SU-DHL-6 (cell line): ENCODE results near the gene MYO18A.

Source experiments
- H2AFZ ChIP-seq: fragments of 200-600 bp; sonication (generic); 2 replicates; pipeline ENCODE4 v1.6.1; 2014; ENCODE audit warnings: low read depth, mild to moderate bottlenecking, moderate library complexity, mixed read lengths, antibody characterized with exemption, low read length; ENCODE audit not compliant: severe bottlenecking
- H3F3A ChIP-seq: fragments of 200-600 bp; shearing (Covaris generic); 2 replicates; pipeline ENCODE4 v1.6.0; 2016; ENCODE audit warnings: antibody characterized with exemption, mild to moderate bottlenecking; ENCODE audit not compliant: insufficient read depth
- H3K27ac ChIP-seq: fragments of 200-600 bp; sonication (generic); 2 replicates; pipeline ENCODE4 v1.5.1; 2016; ENCODE audit warnings: low read depth, mild to moderate bottlenecking, low read length, moderate library complexity, mixed read lengths
- H3K27me3 ChIP-seq: fragments of 200-600 bp; sonication (generic), shearing (Covaris generic); 2 replicates; pipeline ENCODE4 v1.6.0; 2014; ENCODE audit warnings: mild to moderate bottlenecking, low read length
- H3K36me3 ChIP-seq: fragments of 200-600 bp; sonication (generic); 2 replicates; pipeline ENCODE4 v1.6.1; 2014; ENCODE audit warnings: mild to moderate bottlenecking, low read length, mixed read lengths
- H3K4me2 ChIP-seq: fragments of 300-600, 200-600 bp; shearing (Covaris generic), sonication (generic); 2 replicates; pipeline ENCODE4 v1.6.0; 2014; ENCODE audit warnings: low read length, low read depth, mild to moderate bottlenecking; ENCODE audit not compliant: poor library complexity, severe bottlenecking
- H3K4me3 ChIP-seq: fragments of 200-600 bp; sonication (generic); 2 replicates; pipeline ENCODE4 v1.5.1; 2014; ENCODE audit warnings: antibody characterized with exemption, low read length, mild to moderate bottlenecking, mixed read lengths; ENCODE audit not compliant: insufficient read depth, poor library complexity, severe bottlenecking
- H3K79me2 ChIP-seq: fragments of 200-600 bp; sonication (generic); 2 replicates; pipeline ENCODE4 v1.6.1; 2014; ENCODE audit warnings: mild to moderate bottlenecking, low read length, moderate library complexity; ENCODE audit not compliant: insufficient read depth
- H3K9ac ChIP-seq: fragments of 200-600 bp; sonication (generic); 2 replicates; pipeline ENCODE4 v1.7.0; 2014; ENCODE audit warnings: mild to moderate bottlenecking, low read length
- H3K9me2 ChIP-seq: fragments of 200-600 bp; sonication (generic); replicated peaks from 2 replicates; pipeline ENCODE4 v1.6.1; 2014; ENCODE audit warnings: low read length; ENCODE audit not compliant: insufficient read depth
- H3K9me3 ChIP-seq: fragments of 200-600 bp; sonication (generic); 2 replicates; pipeline ENCODE4 v1.6.1; 2014; ENCODE audit warnings: low read length, mixed read lengths; ENCODE audit not compliant: insufficient read depth
- H4K20me1 ChIP-seq: fragments of 200-600 bp; sonication (generic); 2 replicates; pipeline ENCODE4 v1.6.1; 2014; ENCODE audit warnings: low read depth, mild to moderate bottlenecking, antibody characterized with exemption, low read length, moderate library complexity, mixed read lengths
- CTCF ChIP-seq: fragments of 200-600 bp; sonication (generic); IDR thresholded peaks from one replicate; pipeline ENCODE4 v1.5.1; 2017; ENCODE audit warnings: antibody characterized with exemption, mild to moderate bottlenecking, low read length, moderate library complexity; ENCODE audit not compliant: insufficient read depth, poor library complexity, severe bottlenecking
- EZH2phosphoT487 ChIP-seq: fragments of 200-600 bp; sonication (generic), shearing (Covaris generic); conservative IDR thresholded peaks from 2 replicates; pipeline ENCODE4 v1.6.1; 2018; ENCODE audit warnings: mild to moderate bottlenecking, antibody characterized with exemption, low read length, moderate library complexity, mixed read lengths

The MYO18A gene

GRCh38 chr17:29071303-29071702 lies 108.9 kb downstream of the MYO18A start:
- TF ChIP-seq EZH2phosphoT487, result no peak
- TF ChIP-seq CTCF, result no peak
- no peak overlapping the region for H3K4me3 ChIP-seq
- no peaks in the 10 kb centered on the region for H4K20me1 ChIP-seq
- no peak overlapping the region for H3K9ac ChIP-seq
- H3K27ac ChIP-seq, result no peak overlapping the region
- no peak overlapping the region for H2AFZ ChIP-seq
- H3K9me2 ChIP-seq, result no peaks in the 10 kb centered on the region
- H3K36me3 ChIP-seq, result no peaks in the 10 kb centered on the region
- no peaks in the 10 kb centered on the region for H3F3A ChIP-seq
- no peaks in the 10 kb centered on the region for H3K79me2 ChIP-seq
- no peak overlapping the region for H3K4me2 ChIP-seq
- H3K27me3 ChIP-seq, result no peaks in the 10 kb centered on the region
- H3K9me3 ChIP-seq, result no peaks in the 10 kb centered on the region

- Histone ChIP-seq H4K20me1 (no peaks in the 10 kb centered on the region), H3K79me2 (no peaks in the 10 kb centered on the region), H3K4me2 (no peak overlapping the region), H3K4me3 (no peak overlapping the region), H3F3A (no peaks in the 10 kb centered on the region), H3K27me3 (no peaks in the 10 kb centered on the region), H3K9ac (no peak overlapping the region), H3K9me3 (no peaks in the 10 kb centered on the region), H3K36me3 (no peaks in the 10 kb centered on the region), H3K27ac (no peak overlapping the region), H3K9me2 (no peaks in the 10 kb centered on the region), H2AFZ (no peak overlapping the region)
- TF ChIP-seq CTCF, result no peak
- TF ChIP-seq EZH2phosphoT487, result no peak
These were observed 109.4 kb downstream of the MYO18A start for GRCh38 chr17:29070781-29071180.

GRCh38 chr17:29070308-29070707 lies 109.9 kb downstream of the MYO18A start:
- Histone ChIP-seq H2AFZ (no peak overlapping the region), H3K9me2 (no peaks in the 10 kb centered on the region), H3K27ac (no peak overlapping the region), H3K36me3 (no peaks in the 10 kb centered on the region), H3K9ac (no peak overlapping the region), H4K20me1 (no peaks in the 10 kb centered on the region), H3K79me2 (no peaks in the 10 kb centered on the region), H3K9me3 (no peaks in the 10 kb centered on the region), H3K27me3 (no peaks in the 10 kb centered on the region), H3K4me2 (no peak overlapping the region), H3K4me3 (no peak overlapping the region), H3F3A (no peaks in the 10 kb centered on the region)
- TF ChIP-seq CTCF (no peak), EZH2phosphoT487 (no peak)
